Caco-2 (cell line): ENCODE data around the gene AGER. TPM values are rescaled to one million over a fixed set of nuclear protein-coding genes. Genes with fewer than 3 reads are reported as not detected.

Source experiments
- BruUV-seq: library from RNA; stranded (reverse); fragments of 400-500 nt; replicated peaks from 2 replicates; lab custom pipeline; 2021; lab: Mats Ljungman, UMichigan
- CTCF ChIA-PET: fragments of 300-600 bp; sonication (Branson Sonifier 250); formaldehyde crosslinking; loops from one replicate; lab custom pipeline; 2022; ENCODE audit warnings: antibody characterized with exemption; lab: Charles Lee
- POLR2A ChIA-PET: fragments of 300-600 bp; sonication (Branson Sonifier 250); formaldehyde crosslinking; loops from one replicate; lab custom pipeline; 2022; ENCODE audit warnings: antibody characterized with exemption; lab: Charles Lee
- DNase-seq, 2 experiments: peaks; one replicate each; pipeline versions ENCODE4 v3.0.0 to v3.0.0-alpha.2; 2020 to 2022
- H3K27me3 ChIP-seq: replicated peaks from 2 replicates; pipeline ENCODE4 v1.6.0; 2011; ENCODE audit warnings: low read length; ENCODE audit not compliant: control insufficient read depth, insufficient read depth
- H3K36me3 ChIP-seq: 2 replicates; pipeline ENCODE4 v1.5.1; 2011; ENCODE audit warnings: low read length; ENCODE audit not compliant: control insufficient read depth, insufficient read depth
- H3K4me1 ChIP-seq: fragments of 250-450 bp; sonication (Bioruptor Pico); 2 replicates; pipeline ENCODE4 v1.5.1; 2020; ENCODE audit warnings: mild to moderate bottlenecking
- H3K4me3 ChIP-seq: 2 replicates; pipeline ENCODE4 v1.5.1; 2011; ENCODE audit warnings: low read depth, mild to moderate bottlenecking, control low read depth, low read length
- H3K9me3 ChIP-seq: fragments of 250-450 bp; sonication (Bioruptor Pico); 2 replicates; pipeline ENCODE4 v1.5.1; 2020; ENCODE audit warnings: mild to moderate bottlenecking, moderate library complexity
- H3K27ac Mint-ChIP-seq: one replicate; pipeline ENCODE4 v1.8.0; 2022; ENCODE audit warnings: mixed read lengths; ENCODE audit not compliant: unreplicated experiment
- H3K27me3 Mint-ChIP-seq: one replicate; pipeline ENCODE4 v1.8.0; 2022; ENCODE audit warnings: mixed read lengths; ENCODE audit not compliant: insufficient read depth, unreplicated experiment
- H3K36me3 Mint-ChIP-seq: one replicate; pipeline ENCODE4 v1.8.0; 2022; ENCODE audit warnings: mild to moderate bottlenecking, mixed read lengths; ENCODE audit not compliant: insufficient read depth, unreplicated experiment
- H3K4me1 Mint-ChIP-seq: one replicate; pipeline ENCODE4 v1.8.0; 2022; ENCODE audit warnings: low read depth, mixed read lengths; ENCODE audit not compliant: unreplicated experiment
- H3K4me3 Mint-ChIP-seq: one replicate; pipeline ENCODE4 v1.8.0; 2022; ENCODE audit warnings: mild to moderate bottlenecking, moderate library complexity, mixed read lengths; ENCODE audit not compliant: unreplicated experiment
- H3K9me3 Mint-ChIP-seq: one replicate; pipeline ENCODE4 v1.8.0; 2022; ENCODE audit warnings: mixed read lengths; ENCODE audit not compliant: unreplicated experiment
- CTCF ChIP-seq, 2 experiments: fragments of 200-600 bp in 1 of 2; IDR thresholded peaks; 1 replicate in 1 of 2; 2 replicates in 1 of 2; pipeline versions ENCODE4 v1.5.1 to v1.8.0; 2011 to 2022; ENCODE audit warnings: antibody characterized with exemption in 1 of 2, control low read depth in 1 of 2, inconsistent platforms in 1 of 2, low read depth in 1 of 2, low read length in 1 of 2, mild to moderate bottlenecking in 1 of 2, moderate library complexity in 1 of 2; ENCODE audit not compliant: insufficient read depth in 1 of 2, severe bottlenecking in 1 of 2, unreplicated experiment in 1 of 2
- intact Hi-C: fragments of 100-400 bp; cut with micrococcal nuclease; formaldehyde crosslinking; loops from one replicate; pipeline ENCODE4 v1.10.0; 2022; ENCODE audit not compliant: unreplicated experiment
- total RNA-seq: library from RNA; stranded (reverse); gene quantifications from 2 replicates; pipeline ENCODE4 v1.2.3, GENCODE V29; 2022

The AGER gene
- total RNA-seq, 1 experiment from 2014 or later = 10.3 TPM

- POLR2A ChIA-PET = no interaction called here
These were observed 8.6 kb upstream of the AGER start, which contains the start of gene GPSM3 for GRCh38 chr6:32192608-32193039. GPSM3 (minus strand) TSS chr6:32192643; CDS start chr6:32192513, 130 bp downstream.

GRCh38 chr6:32191696-32192607 lies 7.9 kb upstream of the AGER start:
- H3K36me3 ChIP-seq = peaks cover 2% of the 10 kb centered on the region; the same call in 1 of the 2 replicates
- Mint-ChIP-seq H3K4me3 (no peak overlapping the region), H3K36me3 (peaks cover 28% of the 10 kb centered on the region), H3K27ac (no peak overlapping the region), H3K9me3 (no peaks in the 10 kb centered on the region), H3K27me3 (no peaks in the 10 kb centered on the region), H3K4me1 (peaks cover 25% of the 10 kb centered on the region)
- peaks cover 23% of the 10 kb centered on the region for H3K4me1 ChIP-seq
- BruUV-seq = no TSS peak
- no peaks in the 10 kb centered on the region for H3K9me3 ChIP-seq
- no peak for TF ChIP-seq CTCF (IDR thresholded peaks at IDR 0.05; ENCODE audit: insufficient read depth in 1 of 2, low read depth in 1 of 2, low read length in 1 of 2, severe bottlenecking in 1 of 2, unreplicated experiment in 1 of 2)
- intact Hi-C loops = loop anchor here (10.0 kb wide), 1 partner anchor 773 kb away; the partner anchor contains the start of gene BRD2
- CTCF ChIA-PET = interaction anchor here (0.5 to 1.4 kb wide), 2 partner anchors 14 to 64 kb away, joined by 3 read pairs; partner anchors contain the start of gene ATF6B
- no peaks in the 10 kb centered on the region for H3K27me3 ChIP-seq
- POLR2A ChIA-PET = no interaction called here
- no peak for DNase-seq
- no peak overlapping the region for H3K4me3 ChIP-seq

More at GRCh38 chr6:32192608-32193039, 8.6 kb upstream of the AGER start, which contains the start of gene GPSM3:
- intact Hi-C loops = loop anchor here (10.0 kb wide), 1 partner anchor 772 kb away; the partner anchor contains the start of gene BRD2
- CTCF ChIA-PET = interaction anchor here (1.4 kb wide), 1 partner anchor 15 kb away, joined by 3 read pairs; no protein-coding TSS in a partner anchor
- H3K36me3 ChIP-seq = 0 out of 2 replicates have a peak, but pooled peaks cover 2% of the 10 kb centered on the region
- no peak within 1 kb of the TSS for H3K4me3 Mint-ChIP-seq
- H3K27ac Mint-ChIP-seq = no peak within 1 kb of the TSS
- BruUV-seq = no TSS peak
- H3K36me3 Mint-ChIP-seq = peaks cover 21% of the 10 kb centered on the region
- peaks cover 27% of the 10 kb centered on the region for H3K4me1 ChIP-seq
- no peak within 1 kb of the TSS for H3K4me3 ChIP-seq
- peaks cover 27% of the 10 kb centered on the region for H3K4me1 Mint-ChIP-seq
- no peaks in the 10 kb centered on the region for H3K9me3 Mint-ChIP-seq
- no peaks in the 10 kb centered on the region for H3K27me3 Mint-ChIP-seq
- DNase-seq = no peak
- H3K27me3 ChIP-seq = no peaks in the 10 kb centered on the region
- no peak for TF ChIP-seq CTCF (IDR thresholded peaks at IDR 0.05; ENCODE audit: insufficient read depth in 1 of 2, low read depth in 1 of 2, low read length in 1 of 2, severe bottlenecking in 1 of 2, unreplicated experiment in 1 of 2)
- H3K9me3 ChIP-seq = no peaks in the 10 kb centered on the region
